HG02759 (cell line): ENCODE data around the gene MTNR1B.

Source experiments
- ATAC-seq: cut with Tn5 transposase; IDR thresholded peaks from one replicate; pipeline ENCODE4 v1.9.1; 2021; ENCODE audit warnings: mild to moderate bottlenecking, moderate library complexity; ENCODE audit not compliant: unreplicated experiment

MTNR1B gene

DNA sequence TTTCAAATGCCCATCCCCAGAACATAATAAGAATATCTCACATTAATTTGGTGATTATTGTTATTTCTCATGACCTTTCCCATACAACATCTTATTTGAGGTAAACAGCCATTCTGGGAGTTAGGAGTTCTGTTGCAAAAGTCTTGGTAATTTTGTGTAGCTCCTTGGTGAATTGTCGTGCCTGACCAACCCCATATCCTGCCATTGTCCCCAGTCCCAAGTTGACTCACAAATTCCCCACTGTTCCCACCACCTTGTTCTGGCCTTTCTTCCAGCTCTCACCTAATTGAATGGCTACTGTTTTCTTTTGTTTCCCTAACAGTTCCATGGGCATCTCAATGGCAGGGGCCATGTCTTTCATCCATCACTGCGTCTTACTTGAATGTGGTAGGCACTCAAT is 8.0 kb downstream of the MTNR1B start:
- ATAC-seq, result no peak

DNA sequence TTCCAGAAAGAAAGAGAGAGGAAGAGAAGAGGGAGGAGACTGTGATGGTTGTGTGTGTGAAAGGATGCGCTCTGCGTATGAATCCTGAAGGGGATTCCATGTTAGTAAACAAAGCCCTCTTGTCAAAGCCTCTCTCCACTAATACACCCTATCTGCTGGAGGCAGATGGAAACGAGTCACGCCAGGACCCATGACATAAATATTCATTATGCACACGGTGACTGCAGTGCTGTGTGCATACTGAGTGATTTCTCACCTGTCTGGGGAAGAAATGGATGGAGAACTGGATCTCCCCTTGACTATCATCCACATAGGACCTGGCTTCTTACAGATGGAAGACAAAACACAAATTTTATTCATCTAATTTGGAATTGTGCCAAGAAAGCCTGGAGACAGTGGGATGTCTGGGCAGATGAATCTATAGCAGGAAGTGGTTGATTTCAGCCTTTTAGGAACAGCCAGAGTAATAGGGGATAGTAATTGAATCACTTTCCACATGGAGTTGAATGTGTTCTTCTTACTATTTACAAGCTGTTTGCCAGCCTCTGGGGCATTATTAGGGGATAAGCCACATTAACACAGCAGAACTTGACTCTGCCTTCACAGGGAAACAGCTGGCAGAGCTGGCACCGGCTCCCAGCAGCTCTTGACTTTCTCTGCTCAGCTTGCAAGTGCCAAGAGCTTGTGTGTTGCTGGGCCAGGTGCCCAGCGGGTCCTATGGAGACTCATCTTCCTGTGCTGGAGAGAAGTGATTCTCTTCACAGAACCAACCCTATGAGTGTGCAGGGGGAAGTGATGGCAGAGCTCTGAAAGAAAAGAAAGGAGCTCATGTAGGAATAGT is 9.0 kb downstream of the MTNR1B start:
- no peak for ATAC-seq

DNA sequence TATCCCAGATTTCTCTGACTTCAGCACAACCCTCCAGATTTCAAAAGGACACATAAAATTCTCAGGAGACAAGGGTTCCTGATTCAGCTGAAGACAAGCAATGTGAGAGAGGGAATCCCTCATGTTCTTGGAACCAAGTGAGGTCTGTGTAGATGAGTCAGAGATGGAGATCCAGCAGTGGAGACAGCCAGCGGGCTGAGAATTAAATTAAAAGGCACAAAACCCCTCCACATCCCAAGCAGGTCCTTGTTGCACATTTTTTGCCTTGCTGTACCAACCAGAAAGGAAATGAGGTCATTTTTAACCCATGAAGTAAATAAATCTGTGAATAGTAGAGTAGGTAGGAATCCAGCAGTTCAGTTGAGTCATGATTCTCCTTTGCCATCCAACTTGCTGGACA is 9.7 kb downstream of the MTNR1B start:
- ATAC-seq, result no peak

DNA sequence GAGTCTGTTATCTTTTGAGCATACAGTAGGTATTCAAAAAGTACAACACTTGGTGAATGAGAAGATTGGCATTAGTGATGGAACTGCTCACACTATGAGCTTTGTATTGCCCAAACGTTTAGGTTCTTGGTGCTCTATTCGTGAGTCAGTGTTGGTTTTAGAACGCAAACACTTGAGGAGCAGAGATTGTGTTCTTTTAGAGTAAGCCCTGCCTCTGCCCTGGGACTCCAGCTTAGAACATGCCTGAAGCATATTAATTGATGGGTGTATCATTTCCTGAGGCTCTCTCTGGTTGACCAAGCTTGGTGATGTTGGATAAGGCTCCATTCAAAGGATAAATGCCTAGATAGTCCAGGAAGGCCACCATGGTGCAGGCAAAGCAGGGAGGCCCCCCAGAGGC is 10.9 kb downstream of the MTNR1B start:
- ATAC-seq, result no peak

DNA sequence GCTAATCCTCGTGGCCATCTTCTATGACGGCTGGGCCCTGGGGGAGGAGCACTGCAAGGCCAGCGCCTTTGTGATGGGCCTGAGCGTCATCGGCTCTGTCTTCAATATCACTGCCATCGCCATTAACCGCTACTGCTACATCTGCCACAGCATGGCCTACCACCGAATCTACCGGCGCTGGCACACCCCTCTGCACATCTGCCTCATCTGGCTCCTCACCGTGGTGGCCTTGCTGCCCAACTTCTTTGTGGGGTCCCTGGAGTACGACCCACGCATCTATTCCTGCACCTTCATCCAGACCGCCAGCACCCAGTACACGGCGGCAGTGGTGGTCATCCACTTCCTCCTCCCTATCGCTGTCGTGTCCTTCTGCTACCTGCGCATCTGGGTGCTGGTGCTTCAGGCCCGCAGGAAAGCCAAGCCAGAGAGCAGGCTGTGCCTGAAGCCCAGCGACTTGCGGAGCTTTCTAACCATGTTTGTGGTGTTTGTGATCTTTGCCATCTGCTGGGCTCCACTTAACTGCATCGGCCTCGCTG is 12.1 kb downstream of the MTNR1B start:
- ATAC-seq, result no peak

DNA sequence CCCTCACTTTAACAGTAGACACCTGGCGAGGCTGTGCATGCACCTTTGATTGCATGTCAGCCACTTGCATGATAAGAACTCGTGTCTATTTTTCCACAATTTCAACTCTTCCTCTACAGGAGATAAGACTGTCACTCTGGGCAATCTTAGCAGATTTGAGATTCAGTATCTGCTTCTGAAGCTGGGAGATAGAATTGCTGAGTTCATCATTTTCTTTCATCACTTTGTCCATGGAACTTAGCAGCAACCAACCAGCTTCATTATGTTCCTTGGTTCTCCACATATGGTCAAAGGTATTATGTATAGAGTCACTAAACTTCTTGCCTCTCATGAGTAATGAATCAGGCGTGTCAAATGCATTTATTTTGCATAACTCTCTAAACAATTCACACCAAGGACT is 17.1 kb downstream of the MTNR1B start:
- no peak for ATAC-seq

DNA sequence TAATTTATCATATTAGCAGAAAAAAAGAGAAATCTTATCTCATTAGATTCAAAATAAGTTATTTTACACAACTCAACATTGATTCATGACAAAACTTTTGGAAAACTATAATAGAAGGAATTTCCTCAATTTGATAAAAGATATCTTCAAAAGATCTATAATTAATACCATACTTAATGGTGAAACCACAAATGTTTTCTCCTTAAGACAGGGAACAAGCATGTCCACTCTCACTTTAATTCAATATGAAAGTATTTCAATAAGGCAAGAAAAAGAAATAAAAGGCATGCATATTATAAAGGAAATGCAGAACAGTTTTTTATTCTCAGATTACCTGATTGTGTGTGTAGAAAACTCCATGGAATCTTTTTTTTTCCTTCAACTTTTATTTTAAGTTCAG is 23.6 kb downstream of the MTNR1B start:
- no peak for ATAC-seq

DNA sequence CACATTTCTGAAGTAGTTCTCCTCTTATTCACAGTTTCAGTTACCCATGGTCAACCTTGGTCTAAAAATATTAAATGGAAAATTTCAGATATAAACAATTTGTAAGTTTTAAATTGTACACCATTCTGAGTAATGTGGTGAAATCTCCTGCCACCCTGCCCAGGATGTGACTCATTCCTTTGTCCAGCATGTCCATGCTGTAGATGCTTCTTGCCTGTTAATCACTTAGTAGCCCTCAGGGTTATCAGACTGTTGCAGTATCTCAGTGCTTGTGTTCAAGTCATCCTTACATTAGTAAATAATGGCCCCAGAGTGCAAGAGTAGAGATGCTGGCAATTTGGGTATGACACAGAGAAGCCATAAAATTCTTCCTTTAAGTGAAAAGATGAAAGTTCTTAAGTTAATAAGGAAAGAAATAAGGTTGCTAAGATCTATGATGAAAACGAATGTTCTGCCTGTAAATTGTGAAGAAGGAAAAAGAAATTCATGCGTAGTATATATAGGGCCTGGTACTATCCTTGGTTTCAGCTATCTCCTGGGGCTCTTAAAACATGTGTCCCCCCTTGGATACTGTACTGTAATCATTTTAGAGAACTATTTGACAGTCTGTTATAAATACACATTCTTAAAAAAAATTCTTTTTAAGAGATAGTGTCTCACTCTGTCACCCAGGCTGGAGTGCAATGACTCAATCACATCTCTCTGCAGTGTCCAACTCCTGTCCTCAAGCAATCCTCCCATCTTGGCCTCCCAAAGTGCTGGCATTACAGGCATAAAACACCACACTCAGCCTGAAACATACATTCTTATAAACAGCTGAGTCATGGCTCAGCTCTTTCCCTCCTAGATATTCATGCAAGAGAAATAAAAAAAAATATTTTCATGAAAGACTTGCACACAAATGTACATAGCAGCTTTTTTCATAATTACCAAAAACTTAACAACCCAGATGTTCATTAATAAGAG is 31.3 kb downstream of the MTNR1B start:
- no peak for ATAC-seq

DNA sequence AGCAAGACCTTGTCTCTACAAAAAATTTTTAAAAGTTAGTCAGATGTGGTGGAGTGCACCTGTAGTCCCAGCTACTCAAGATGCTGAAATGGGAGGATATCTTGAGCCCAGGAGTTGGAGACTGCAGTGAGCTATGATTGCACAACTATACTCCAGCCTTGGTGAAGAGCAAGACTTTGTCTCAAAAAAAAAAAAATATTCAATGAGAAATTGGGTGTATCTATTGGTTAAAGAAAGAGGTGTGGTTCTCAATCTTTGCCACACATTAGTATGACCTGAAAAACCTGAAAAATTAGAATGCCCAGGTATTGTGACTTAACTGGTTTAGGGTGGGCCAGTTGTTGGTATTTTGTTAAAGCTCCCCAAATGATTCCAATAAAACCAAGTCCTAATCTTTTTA is 32.4 kb downstream of the MTNR1B start:
- ATAC-seq, result no peak

DNA sequence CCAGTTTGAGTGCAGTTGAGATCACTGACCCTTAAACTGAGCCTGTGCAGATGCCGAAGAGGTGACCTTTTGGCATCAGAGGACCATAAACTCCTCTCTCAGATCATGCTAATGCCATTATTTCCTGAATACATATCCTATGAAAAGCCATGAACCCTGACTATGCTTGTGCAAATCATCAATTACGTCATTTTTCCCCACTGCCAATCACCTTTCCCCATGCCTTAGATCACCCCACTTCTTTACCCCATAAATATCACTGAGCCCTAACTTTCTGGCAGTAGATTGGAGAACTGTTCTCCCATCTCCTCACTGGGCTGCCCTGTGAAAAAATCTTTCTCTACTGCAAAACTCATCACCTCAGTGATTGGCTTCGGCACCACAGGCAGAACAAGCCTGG is 32.9 kb downstream of the MTNR1B start:
- ATAC-seq, result no peak

DNA sequence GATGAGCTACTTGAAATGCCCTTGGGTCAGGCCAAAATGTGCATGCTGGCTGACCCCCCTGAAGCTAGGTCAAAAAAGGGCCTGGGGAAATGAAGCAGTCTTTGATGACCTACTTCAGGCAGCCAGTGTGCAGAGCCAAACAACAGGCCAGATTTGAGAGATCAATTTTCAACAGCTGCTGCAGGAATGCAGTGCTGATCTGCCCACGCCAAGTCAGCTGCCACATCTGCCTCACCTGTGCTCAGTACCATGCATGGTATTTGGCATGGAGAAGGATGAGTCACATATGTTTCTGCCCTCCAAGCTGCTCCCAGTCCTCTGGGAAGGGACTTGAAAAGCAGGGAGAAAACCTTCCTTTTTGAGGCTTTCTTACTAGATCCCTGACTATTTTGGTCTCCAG is 35.8 kb downstream of the MTNR1B start:
- ATAC-seq, result no peak

DNA sequence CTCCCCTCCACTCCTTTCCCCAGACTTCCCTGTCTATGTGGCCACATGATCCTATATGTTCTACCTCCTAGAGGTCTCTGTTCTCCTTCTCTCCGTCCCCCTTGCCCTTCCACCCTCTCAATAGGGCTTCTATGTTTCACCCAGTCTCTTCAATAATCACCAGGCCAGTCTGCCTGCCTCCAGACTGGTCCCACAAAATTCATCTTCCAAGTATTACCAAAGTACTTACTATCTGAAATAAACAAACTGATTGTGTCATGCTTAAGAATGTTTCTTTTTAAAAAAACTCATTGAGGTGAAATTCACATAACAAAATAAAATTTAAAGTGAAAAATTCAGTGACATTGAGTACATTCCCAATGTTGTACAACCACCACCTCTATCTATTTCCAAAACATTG is 44.2 kb downstream of the MTNR1B start:
- ATAC-seq, result no peak

DNA sequence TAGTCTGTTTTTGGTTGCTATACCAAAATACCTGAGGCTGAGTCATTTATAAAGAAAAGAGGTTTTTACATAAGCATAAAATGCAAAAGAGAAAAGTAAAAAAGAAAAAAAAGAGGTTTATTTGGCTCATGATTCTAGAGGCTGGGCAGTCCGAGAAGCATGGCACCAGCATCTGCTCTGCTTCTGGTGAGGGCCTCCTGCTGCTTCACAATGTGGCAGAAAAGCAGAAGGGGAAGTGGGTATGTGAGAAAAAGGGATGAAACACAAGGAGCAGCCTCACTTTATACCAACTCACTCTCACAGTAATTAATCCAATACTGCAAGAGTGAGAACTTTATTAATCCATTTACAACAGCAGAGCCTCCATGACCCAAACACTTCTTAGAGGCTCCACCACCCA is 47.1 kb downstream of the MTNR1B start:
- no peak for ATAC-seq

DNA sequence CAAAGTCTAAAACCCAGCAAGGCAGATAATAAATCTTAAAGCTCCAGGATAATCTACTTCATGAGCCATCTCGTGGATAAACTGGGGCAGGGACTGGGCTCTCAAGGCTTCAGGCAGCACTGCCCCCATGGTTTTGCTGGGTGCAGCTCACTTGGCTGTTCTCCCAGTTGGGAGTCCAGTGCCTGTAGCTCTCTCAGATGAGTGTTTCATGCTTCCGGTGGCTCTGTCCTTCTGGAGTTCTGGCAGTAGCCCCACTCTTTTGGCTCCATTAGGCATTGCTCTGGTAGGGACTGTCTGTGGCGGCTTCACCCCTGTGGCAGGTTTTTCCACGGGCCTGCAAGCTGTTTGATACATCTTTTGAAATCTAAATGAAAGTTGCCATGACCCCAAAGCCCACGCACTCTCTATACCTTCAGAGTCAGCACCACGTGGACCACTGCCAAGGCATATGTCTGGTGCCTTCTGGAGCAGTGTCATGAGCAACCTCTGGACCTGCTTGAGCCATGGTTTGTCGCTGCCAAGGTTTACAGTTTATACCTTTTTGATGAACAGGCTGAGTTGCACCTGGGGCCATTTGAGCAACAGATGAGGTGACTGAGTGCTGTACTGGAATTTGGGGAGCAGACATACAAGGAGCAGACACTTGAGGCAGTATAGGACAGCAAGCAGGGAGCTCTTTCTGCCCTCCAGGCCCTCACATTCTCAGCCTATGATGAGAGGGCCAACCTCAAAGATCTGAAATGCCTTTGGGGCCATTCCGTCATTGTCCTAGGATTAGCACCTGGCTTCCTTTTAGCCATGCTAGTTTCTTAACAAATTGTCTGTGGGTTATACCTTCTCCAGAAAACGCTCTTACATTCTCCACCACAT is 48.6 kb downstream of the MTNR1B start:
- ATAC-seq, result no peak

DNA sequence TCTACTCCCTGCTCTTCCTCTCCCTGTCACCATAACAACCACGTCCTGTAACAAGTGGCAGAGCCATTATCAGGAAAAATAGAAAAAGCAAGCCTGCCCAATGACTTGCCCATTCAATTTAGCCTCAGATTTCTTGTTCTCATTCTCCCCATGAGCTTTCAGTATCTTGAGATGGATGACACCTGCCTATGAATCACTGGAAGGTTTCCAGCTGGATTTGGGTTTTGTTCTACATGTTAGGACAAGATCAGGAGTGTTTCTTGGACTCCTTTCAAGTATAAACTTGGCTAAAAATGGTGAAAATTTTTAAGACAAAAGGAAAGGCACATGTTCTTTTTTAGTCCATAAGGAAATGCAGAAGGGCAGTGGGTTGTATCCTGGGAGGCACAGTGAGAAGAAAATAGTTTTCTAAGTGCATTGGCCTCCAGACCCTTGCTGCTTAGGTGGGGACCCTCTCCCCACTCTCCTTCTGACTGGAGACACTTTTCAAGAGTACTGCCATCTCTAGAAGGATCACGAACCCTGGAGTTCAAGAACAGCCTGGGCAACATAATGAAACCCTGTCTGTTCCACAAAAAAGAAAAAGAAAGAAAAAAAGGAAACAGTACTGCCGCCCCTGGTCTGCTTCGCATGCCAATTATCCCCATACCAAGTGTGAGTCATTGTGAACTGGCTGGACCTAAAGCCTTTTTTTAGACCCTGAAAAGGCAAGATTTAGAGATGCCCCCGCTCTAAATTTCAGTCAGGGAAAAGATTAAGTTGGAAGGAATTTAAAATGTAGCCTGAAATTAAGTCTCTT is 51.0 kb downstream of the MTNR1B start:
- ATAC-seq, result no peak

DNA sequence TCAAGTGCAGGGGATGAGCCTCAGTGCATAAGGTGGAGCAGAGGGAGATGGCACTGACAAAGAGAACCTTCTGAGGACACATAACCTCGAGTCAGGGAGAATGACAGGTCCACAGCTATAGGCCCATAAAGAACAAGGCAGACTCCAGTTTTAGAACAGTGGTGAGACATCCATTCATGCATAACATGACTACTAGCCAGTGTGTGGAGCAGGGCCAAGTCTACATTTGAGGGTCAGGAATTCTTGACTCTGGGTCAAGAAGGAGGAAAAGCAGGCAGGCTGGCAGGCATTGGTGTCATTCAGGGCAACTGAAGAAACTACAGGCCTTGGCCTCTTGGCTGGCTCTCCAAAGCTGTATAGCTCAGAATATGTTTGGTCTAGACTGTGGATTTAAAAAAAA is 54.9 kb downstream of the MTNR1B start:
- ATAC-seq, result no peak

DNA sequence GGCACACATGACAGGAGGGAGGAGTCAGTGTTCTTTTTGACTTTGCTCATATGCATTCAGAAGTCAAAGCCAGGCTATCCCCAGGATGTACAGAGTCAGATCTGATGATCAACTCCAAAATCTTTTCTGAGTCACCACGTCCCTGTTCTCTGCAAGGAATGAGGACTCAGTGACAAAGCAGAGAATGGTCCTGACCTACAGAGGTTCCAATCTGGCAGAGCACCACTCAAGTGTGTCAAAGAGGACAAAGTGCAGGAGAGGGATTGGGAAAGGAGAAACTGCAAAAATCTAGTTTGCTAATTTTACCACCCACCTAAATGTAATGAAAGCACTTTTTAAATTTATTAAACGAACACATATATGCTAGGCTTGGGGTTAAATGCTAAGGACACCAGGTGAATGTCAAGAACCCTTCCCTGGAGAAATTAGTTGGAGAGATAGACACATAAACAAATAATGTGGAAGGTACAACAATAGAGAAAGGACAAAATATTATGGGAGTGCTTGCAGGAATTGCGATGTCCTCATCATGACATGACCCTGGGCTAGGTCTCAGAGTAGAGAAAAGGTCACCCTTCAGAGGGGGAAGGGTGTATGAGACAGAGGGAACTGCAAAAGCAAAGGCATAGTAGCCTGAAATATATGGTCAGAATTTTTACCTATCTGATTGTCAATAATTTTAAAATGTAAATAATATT is 56.3 kb downstream of the MTNR1B start:
- ATAC-seq, result no peak

DNA sequence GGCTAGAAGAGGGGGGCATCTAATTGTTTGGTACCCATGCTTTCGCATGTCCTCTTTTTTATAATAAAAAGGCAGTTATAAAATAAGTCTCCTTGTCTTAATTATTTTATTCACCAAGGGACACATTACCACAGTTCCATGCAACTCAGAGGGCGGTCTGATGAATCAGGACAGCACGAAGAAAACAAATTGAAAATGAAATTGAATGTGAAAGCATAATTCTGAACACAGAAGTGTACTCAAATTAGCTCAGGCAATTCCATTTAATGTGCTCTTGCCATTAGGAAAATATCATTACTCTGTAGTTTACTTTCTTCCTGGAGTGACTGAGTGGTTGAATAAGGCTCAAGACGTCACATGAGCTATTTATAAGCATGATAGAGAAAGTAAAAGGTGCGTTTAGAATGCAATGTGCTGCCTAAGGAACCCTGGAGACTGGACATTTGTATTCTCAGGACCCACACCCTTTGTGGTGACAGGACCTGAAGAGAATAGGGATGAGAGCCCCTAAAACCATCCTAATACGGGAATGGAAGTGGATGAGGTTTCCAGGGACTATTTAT is 59.6 kb downstream of the MTNR1B start:
- no peak for ATAC-seq

DNA sequence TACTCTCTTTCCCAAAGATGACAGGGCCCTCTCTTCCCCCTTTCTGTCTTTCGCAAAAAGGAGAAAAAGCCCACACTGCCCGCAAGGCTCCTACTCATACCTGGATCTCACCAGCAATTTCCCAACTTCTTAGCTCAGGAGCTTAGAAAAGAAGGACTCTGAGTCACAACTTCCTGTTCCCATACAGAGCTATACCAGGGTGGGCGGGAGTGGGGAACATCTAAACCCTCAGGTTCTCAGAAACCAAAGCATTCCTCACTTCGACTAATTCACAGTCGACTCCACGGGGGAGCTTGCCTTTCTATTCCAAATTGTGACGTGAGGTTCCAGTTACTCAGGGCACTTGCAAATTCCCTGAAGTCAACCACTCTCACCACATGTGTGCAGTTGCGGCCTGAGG is 61.9 kb downstream of the MTNR1B start:
- no peak for ATAC-seq
